ENCODE data around the gene ABCA2.
"Not testable (repeated sequence)": the region's sequence is repeated elsewhere in the genome, so short reads cannot be mapped to it uniquely, and the experiment has no call there.

ABCA2 gene

DNA sequence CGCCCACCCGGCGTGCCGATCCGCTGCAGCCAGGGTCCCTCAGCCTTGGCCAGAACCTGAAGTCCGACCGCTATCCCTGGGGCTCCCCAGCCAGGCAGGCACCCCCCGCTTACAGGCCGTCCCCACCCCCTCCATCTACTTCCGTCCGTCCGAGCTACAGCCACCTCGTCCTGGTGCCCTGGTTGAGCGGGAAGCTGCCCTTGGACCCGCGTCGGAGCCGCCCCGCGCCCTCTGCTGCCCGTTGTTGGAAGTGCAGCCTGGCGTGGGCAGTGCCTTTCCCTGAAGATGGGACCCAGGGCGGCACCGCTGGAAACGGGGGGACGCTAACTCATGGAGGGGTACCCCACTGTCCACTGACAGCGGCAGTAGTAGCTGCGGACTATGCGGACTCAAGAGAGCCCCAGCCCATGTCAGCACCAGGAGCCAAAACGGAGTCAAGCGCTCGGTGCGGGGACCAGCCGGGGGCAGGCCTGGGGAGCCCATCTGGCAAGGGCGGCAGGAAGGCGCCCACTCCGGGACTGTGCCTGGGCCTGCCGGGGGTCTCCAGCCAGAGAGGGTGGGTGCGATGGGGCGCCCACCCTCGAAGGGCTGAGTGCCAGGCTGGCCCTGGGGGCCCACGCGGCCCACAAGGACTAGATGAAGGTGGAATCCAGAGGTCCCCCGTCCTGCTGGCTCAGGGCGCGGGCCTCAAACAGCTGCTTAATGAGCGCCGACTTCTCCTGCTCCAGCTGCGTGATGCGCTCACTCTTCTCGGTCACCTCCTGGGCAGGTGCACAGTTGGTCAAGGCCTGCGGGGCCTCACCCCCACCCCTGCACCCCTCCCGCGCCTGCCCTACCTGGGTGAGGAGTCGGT lies 36.2 kb upstream of the ABCA2 start:
- peak; percentile 40 for DNase-seq

DNA sequence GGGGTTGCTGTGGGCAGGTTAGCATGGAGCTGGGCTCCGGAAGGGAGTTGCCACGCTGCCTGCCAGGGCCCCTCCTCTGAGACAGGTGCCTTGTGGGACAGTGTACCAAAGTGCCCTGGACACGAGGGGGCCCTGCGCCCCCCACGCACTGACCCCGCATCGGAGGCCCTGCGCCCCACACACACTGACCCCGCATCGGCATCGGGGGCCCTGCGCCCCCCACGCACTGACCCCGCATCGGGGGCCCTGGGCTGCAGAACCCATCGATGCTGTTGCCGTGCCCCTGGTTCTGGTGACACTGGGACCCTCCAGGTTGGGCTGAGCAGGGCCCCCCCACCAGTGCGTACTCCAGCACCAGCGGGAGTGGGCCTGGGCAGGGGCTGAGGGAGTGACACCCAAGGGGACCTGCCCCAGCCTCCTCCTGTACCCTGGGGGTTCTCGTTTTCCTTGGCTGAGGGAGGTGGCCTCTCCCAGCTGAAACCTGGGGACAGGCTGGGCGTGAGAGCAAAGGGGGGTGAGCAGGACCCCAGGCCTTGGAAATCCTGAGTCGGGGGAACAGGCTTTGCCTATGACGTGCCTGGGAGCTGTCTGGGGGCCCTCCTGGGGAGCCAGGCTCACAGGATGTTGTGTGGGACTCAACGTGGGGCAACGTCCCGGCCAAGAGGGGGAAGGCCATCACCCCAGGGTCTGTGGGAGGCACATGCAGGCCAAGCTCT lies 35.4 kb upstream of the ABCA2 start:
- no peak for DNase-seq

DNA sequence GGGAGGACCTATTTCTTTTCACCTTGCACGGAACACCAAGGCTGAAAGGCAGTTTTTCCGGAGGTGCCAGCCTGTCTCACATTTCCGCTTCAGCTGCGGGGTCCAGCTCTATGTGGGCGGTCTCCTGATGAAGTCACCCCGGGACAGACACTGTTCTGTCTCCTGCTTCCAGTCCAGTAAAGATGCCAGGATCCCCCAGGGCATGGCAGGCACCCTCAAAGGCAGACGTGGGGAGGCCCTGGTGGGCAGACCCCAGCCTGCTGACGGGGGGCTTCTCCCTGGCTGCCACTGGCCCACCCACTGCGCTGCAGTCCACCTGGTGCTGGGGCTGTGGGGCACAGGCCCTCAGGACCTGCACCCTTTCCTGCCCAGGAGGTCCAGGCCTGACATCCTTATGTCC lies 34.8 kb upstream of the ABCA2 start:
- not testable (repeated sequence) for DNase-seq

DNA sequence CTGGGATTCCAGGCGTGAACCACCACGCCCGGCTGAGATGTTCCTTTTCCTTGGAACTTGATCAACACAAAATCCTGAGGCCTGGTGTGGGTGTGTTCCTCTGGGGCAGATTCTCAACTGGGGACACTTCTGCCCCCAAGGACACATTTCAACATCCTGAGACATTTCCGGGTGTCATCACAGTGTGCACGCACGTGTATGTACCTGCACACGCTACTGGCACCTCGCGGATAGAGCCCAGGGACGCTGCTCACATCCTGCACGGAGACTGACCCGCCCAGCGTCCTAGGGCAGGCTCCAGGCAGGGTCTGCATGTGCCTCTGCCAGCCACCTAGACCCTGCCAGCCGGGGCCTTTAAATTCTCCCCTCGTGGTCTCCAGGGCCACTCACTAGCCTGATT lies 34.3 kb upstream of the ABCA2 start:
- DNase-seq = no peak

DNA sequence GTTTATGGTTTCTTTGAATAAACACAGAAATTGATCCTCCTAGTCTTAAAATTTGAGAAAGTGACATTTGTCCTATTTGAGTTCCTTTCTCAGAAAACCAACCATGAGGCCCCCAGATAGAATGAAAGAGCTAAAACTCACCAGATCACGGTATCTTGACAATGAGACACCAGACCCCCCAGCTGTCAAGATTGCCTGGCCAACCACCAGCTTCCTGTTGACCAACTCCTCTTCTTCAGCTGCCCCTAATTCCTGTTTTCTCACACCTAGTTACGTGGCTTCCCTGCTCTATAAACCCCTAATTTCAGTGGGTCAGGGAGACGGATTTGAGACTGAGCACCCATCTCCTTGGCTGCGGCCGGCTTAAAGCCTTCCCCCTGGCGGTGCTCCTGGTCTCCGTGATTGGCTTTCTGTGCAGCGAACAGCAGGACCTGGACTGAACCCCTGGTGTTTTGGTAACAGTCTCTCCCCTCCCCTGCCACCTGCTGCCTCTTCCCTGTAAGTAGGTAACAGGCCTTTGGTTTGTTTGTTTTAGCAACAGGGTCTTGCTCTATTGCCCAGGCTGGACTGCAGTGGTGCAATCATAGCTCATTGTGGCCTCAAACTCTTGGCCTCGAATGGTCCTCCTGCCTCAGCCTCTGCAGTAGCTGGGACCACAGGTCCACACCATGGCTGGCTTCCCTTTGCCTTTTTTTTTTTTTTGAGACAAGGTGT lies 30.6 kb upstream of the ABCA2 start:
- DNase-seq = no peak

DNA sequence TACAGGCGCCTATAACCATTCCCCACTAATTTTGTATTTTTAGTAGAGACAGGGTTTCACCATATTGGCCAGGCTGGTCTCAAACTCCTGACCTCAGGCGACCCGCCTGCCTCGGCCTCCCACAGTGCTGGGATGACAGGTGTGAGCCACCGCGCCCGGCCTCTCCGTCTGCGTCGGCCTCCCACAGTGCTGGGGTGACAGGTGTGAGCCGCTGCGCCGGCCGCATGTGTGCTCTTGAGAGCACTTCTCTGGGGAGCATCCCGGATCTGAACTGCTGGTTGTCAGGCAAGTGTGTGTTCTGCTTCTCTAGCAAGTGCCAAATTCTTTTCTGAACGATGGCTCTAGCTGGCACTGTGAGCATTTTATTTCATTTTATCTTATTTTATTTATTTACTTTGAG lies 29.5 kb upstream of the ABCA2 start:
- DNase-seq = no peak

DNA sequence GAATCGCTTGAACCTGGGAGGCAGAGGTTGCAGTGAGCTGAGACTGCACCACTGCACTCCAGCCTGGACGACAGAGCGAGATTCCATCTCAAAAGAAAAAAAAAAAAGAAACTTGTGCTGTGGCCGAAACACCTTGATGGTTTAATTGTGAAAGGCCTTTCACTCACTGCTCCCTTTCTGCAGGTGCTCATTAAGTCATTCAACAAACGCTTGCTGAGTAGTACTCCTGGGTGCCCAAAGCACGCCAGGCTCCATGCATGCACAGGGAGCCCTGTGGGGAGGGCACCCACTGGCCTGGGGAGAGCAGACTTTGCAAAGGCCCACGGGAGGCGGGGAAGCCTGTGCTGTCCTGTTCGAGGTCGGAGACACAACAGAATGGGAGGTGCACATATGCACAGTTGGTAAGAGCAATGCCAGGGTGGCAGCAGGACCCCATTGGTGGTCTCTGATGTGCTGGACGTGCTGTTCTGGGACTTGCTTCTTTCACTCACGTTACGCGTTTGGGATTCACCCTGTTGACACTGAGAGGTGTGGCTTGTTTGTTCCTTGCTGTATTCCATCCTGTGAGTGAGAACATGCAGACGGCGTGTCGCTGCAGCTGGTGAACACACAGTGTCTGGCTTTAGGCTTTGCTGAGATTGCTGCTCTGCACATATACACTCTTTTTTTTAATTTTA lies 28.8 kb upstream of the ABCA2 start:
- no peak for DNase-seq

DNA sequence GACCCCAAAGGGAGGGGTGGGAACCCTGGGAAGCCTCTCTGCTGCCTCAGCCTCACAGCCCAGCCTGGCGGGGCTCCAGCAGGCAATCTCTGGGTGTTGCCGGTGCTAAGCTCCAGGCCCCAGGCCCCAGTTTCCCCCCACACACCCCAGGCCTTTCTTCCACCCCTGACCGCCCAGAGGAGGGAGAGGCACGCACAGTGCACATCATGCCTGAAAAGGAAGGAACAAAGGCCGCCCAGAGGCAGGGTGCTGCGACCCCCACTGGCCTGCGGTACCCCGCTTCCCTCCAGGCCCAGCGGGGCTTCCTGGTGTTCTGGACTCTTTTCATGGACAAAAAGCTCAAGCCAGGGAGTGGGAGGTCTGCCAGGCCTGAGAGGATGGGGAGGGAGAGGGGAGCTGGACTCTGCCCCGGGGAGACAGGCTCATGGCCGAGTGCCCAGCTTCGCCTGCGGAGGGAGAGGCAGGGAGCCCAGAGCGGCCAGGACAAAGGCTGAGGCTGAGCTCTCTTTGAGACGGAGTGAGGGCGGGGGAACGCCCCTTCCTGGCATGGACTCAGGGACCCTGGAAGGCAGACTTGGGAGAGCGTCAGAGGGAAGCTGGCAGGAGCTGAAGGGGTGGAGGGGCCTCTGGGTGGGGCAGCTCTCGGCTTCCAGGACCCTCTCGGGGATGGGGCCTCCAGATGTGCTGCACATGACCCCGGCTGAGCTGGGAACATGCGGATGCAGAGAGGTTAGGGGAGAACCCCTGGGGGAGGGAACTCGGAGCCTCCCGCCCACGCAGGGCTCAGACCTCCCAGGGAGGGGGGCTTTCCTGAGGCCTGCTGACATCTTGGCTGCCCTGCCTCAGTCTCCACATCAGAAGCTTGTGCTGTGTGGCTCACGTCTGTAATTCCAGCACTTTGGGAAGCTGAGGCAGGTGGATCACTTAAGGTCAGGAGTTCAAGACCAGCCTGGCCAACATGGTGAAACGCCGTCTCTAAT lies 27.6 kb upstream of the ABCA2 start:
- DNase-seq = no peak

DNA sequence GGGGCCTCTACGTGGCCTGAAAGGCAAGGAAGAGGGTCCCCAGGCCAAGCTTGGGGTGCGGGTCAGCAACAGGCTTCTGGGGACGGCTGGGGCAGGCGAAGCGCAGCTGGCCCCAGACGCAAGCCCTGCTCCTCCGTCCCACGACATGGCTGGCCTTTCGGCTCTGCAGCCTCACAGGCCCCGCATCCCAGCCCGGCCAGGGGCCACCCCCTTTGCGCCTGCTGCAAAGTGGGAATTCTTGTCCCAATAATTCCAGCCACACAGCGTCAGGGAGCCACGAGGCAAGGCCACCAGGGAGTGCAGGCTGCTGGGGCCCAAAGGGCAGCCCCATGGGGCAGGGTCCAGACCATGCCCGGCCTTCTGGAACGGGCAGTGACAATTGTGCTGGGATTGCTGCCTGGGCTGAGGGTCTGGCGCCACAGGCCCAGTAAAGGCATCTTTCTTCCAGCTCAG lies 26.9 kb upstream of the ABCA2 start:
- no peak for DNase-seq

DNA sequence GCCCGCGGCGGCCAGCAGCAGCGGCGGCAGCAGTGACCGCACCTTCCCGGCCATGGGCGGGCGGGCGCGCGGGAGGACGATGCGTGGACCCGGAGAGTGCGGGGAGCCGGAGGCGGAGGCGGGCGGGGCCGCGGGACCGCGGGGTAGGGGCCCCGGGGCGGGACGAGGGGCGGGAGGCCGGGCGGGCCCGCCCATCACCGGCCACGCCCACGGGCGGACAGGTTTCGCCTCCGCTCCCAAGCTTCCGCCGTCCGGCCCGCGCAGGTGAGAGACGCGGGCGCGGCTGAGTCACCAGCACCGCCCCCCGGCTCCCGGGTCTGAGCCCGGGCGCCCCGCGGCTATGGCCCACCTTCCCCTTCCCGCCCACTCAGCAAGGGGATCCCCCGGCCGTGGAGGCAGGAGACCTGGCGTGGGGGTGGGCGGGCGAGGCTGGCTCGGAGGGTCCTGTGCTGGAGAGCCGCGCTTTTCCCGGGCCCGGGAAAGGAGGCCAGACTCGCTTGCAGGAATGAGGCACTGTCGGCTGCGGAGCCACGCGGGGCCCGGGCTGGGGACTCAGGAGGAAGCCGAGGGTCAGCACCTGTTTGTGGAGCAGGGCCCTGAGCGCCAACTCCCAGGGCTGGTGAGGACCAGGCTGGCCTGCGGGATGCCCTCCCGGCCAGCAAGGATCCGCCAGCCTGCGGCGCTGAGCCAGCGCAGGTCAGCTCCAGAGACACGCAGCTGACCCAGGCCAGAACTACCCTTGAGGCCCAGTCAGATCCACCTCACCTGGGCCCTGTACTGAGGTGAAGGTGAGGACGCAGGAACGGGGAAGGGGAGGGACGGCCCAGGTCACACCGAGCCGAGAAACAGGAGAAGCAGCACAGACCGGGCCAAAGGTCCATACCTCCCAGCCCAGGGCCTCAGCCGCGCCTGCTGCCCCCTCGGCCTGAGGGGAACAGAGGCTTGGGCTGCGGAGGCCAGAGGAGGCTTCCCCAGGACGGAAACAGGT lies 26.2 kb upstream of the ABCA2 start, which contains the start of gene ENTPD2:
TSS of gene ENTPD2 (minus strand) at position 118 of the 988 bp plus-strand sequence. CDS start at position 54, 64 bp downstream.
- DNase-seq = no peak

DNA sequence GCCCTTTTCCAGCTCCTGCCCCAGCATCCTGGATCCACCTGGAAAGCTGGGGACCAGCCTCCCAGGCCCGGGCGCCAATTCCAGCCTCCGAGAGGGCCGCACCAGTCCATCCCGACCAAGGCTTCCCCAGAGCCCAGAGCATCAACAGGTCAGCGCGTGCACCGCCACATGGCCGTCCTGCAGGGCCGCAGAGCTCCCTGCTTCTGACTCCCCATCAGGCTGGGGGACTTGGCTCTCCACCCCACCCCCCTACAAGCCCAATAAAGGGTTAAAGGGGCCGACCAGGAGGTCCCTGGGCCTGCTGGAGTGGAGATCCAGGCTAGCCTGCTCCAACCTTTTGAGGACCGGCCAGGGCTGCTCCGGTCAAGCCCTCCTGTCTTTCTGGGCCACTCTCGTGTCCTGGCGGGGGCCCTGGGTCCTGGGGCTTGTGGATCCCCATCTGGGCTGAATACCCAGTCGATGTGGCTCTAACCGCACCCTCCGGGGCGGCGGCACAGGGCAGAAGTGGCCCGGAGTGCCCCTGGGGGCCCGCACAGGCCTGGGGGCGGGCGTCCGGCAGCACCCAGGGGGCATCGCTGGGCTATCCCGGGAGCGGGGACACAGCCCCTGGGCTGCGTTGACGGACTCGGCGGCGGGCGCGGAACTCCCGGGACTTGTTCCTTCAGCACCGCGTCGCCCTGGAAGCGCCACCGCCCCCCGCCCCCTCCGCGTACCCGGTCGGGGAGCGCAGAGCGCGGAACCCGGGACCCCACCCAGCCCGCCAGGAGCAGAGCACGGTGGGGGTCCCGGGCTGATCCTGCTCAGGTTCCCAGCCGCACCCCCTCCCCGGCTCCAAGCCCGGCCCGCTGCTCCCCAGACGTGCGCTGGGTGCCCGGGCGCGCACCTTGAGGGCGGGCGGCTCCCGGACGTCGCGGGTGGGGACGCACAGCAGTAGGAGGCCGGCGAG lies 25.2 kb upstream of the ABCA2 start:
- no peak for DNase-seq

DNA sequence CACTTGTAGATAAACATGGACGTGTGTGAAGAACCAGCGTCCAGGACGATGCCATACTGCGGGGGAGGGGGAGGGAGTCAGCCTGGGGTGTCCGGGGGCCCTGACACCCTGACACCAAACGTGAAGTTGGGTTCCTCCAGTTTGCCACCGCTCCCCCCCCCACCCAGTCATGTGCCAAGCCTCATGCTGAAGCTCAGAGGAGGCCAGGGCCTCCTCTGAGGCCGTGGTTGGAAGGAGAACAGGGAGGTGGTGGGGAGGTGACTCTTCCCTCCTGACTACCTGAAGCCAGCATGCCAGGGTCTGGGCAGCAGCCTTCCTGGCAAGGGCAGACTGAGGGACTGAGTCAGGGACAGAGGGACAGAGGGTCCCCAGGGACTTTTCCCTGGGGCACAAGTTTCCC lies 24.3 kb upstream of the ABCA2 start:
- no peak for DNase-seq

DNA sequence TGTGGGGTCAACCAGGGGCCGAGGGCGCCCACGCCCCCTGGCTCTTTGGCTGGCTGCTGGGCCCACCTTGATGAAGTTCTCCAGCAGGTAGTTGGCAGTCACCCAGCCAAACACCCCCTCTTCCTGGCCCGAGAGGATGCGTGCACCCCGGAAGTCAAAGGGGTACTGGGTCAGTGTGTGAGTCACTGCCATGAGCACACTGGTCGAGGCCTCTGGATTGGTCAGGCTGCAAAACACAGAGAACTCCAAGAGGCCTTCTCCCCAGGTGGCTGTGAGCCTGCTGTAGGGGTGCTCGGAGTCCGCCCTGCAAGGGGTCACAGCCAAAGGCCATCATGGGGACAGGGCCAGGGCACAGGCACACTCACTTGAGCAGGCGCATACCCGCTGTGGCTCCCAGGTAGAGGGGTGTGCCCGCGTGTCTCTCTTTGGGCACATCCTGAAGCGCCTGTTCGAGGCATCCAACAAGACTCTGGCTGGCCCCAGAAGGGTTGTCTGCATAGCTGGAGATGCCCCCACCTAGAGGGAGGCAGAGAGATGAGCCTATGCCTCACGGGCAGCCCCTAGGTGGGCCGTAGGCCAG lies 23.2 kb upstream of the ABCA2 start:
- DNase-seq = no peak

DNA sequence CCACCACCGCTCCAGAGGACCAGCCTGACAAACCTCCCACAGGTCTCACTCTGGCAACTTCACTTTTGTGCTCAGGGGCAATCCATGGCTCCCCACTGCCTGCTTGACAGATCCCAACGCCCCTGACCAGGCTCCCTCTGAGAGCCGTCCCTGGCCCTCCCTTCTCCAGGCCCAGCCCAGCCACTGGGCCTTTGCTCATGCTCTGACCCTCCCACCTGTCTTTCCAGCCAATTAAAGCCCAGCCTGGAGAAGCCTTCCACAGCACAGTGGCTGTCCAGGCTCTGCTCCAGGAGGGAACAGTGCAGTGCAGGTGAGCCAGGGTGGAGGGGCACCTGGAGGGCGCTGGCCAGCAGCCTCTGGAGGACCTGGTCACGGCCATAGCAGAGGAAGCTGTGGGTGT lies 22.5 kb upstream of the ABCA2 start:
- DNase-seq = no peak

DNA sequence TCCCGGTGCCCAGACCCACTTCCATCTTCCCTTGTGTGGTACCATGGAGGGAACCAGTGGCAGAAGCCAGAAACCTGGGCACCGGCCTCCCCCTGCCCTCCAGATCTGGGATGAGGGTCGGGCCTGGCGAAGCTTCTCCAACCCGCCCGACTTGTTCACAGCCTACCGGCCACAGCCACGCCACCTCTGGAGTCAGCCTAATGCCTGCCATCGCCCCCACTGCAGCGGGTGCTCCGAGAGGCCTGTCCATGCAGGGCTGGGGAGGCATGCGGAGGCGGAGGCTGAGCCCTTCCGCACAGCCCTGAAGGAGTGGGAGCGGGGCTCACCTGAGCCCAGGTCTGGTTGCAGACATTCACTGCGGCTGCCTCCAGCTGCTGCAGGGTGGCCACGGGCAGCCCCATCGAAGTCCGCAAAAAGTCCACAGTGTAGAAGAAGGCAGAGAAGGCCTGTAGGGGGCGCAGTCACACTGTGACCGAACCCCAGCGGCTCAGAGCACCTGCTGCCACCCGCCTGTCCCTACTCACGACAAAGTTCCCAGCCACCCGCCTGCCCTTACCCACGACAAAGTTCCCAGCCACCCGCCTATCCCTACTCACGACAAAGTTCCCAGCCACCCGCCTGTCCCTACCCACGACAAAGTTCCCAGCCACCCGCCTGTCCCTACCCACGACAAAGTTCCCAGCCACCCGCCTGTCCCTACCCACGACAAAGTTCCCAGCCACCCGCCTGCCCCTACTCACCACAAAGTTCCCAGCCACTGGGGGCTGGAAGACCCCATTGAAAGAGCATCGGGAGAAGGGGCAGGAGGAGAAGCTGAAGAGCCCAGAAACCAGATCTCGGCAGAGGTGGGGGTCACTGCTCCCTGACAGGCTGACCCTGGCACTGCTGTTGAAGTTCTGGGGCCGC lies 21.8 kb upstream of the ABCA2 start:
- no peak for DNase-seq

DNA sequence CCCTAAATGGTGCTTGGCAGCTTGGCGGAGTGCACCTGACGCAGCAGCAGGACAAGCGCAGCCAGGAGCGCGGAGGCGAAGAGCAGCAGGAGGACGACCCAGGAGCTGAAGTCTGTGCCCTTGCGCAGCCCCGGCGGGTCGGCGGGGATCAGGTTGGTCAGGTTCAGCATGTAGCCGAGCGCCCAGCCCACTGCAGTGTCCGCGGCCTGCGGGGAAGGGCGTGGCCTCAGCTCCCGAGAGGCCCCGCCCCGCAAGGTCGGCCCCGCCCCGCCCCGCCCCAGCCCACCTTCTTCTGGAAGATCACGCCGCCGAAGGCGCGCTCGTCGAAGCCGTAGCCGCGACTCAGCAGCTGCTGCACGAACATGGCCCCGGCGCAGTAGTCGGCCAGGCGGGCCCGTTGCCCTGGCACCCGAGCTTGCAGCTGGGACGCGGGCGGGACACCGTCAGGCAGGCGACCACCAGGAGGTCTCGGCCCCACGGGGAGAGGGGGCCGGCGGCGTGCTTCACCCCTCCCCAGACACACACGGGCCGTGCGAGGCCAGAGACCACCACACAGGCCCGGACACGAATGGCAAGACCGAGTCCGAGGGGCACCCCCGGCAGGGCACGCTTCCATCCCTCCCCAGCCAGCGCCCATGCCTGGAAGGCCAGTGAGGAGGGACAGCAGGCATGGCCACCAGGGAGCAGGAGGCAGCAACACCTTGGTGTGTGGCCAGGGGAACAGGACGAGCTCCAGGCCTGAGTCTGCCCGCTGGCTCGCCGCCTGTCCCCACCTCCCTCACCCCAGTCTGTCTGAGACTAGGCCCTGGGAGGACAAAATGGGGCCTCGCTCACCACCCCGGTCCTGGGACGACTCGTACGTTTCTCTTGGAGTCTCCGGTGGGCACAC lies 20.9 kb upstream of the ABCA2 start:
- no peak for DNase-seq

Data from kidney glomerular epithelial cell (primary cell).